ENCODE results near the gene DDR2. TPM values are rescaled to one million over a fixed set of nuclear protein-coding genes. Genes with fewer than 3 reads are reported as not detected.

The DDR2 gene
- total RNA-seq, 2 experiments from 2014 or later = 0.22 to 0.42 TPM

DNA sequence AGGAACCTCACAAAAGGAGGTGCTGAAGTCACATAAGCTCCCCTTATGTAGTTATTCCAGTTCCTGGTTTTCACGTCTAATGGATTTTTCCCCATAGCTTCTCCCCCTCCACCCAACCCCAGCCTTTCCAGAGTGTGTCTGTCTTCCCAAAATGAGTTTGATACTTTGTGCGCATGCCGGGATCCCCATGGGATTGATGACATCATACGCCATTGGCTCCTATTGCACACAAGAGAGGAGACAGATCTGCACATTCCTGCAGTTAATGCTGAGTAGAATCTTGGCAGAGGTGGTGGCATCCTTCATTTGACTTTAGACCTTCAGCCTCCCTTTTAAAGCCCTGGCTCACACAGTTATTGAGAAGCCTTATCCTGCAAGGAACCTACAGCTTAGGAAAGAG lies 71.4 kb downstream of the DDR2 start:
- ATAC-seq (ENCODE audit: poor library complexity) = no peak
- POLR2A ChIA-PET = no interaction called here
- intact Hi-C loops (cut with DNase I, micrococcal nuclease) = no loop called here

DNA sequence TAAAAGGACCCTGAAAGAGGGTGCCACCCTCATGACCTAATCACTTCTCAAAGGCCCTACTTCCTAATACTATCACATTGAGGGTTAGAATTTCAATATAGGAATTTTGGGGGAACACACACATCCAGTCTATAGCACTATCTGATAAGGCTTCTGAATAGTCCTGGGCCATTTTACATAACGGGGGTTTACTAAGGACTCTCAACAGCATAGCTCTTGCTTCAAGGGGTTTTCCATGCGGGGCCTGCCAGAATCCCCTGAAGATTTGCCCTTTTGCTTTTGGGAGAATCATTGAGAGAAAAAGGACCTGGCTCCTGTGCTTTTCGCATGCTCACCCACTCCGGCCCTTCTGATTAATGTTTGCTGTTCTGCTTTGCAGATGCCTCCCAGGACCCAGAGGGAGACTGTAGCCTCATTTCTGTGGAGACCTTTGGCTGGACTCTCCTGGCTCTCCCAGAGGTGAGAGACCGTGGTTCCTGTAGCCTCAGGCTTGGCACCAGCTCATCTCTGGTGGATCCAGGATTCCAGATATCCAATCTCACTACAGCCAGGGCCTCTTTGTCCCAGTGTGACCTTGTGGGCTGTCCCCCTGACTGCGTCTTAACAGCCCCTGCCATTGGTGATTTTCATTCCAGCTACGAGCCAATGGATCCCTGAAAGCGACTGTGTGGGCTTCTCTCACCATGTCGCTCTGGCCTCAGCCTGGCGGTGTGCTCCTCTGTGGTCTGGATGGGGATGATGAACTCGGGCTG lies 72.6 kb downstream of the DDR2 start:
- no peak overlapping the region for H3K27ac ChIP-seq (ENCODE audit: low read depth in 1 of 2, low read length in 2 of 2)
- CTCF ChIA-PET = no interaction called here
- POLR2A ChIA-PET = no interaction called here
- H3K4me3 ChIP-seq (ENCODE audit: low read length) = no peak overlapping the region
- Mint-ChIP-seq H3K27me3 (no peaks in the 10 kb centered on the region), H3K36me3 (ENCODE audit: low read depth) (no peaks in the 10 kb centered on the region), H3K27ac (no peak overlapping the region), H3K9me3 (no peaks in the 10 kb centered on the region), H3K4me3 (no peak overlapping the region), H3K4me1 (ENCODE audit: low read depth) (no peaks in the 10 kb centered on the region)
- TF ChIP-seq CTCF (IDR thresholded peaks at IDR 0.05) = no peak
- H3K4me1 ChIP-seq (ENCODE audit: insufficient read depth, low read length) = no peaks in the 10 kb centered on the region
- no peaks in the 10 kb centered on the region for H3K36me3 ChIP-seq (ENCODE audit: insufficient read depth, low read length)
- intact Hi-C loops (cut with DNase I, micrococcal nuclease) = no loop called here
- no peaks in the 10 kb centered on the region for H3K27me3 ChIP-seq (ENCODE audit: control insufficient read depth in 1 of 2, insufficient read depth in 2 of 2, low read length in 2 of 2)
- ATAC-seq (ENCODE audit: poor library complexity) (no peak), DNase-seq (no peak)
- H3K9me3 ChIP-seq (ENCODE audit: control insufficient read depth in 1 of 2, insufficient read depth in 1 of 2, low read length in 2 of 2) = no peaks in the 10 kb centered on the region

More for the DNA sequence above, 71.4 kb downstream of the DDR2 start:
- H3K4me1 Mint-ChIP-seq (ENCODE audit: low read depth) = no peaks in the 10 kb centered on the region
- Histone ChIP-seq H3K27ac (ENCODE audit: low read depth in 1 of 2, low read length in 2 of 2) (no peak overlapping the region), H3K4me3 (ENCODE audit: low read length) (no peak overlapping the region), H3K36me3 (ENCODE audit: insufficient read depth, low read length) (no peaks in the 10 kb centered on the region), H3K27me3 (ENCODE audit: control insufficient read depth in 1 of 2, insufficient read depth in 2 of 2, low read length in 2 of 2) (no peaks in the 10 kb centered on the region), H3K9me3 (ENCODE audit: control insufficient read depth in 1 of 2, insufficient read depth in 1 of 2, low read length in 2 of 2) (no peaks in the 10 kb centered on the region), H3K4me1 (ENCODE audit: insufficient read depth, low read length) (no peaks in the 10 kb centered on the region)
- no peak overlapping the region for H3K4me3 Mint-ChIP-seq
- no peaks in the 10 kb centered on the region for H3K36me3 Mint-ChIP-seq (ENCODE audit: low read depth)
- TF ChIP-seq CTCF (IDR thresholded peaks at IDR 0.05) = no peak
- no peaks in the 10 kb centered on the region for H3K9me3 Mint-ChIP-seq
- no peak for DNase-seq
- H3K27me3 Mint-ChIP-seq = no peaks in the 10 kb centered on the region
- no peak overlapping the region for H3K27ac Mint-ChIP-seq
- CTCF ChIA-PET = no interaction called here

GRCh38 chr1:162706003-162706402 lies 73.7 kb downstream of the DDR2 start:
- H3K36me3 ChIP-seq (ENCODE audit: insufficient read depth, low read length) = no peaks in the 10 kb centered on the region
- no peak for TF ChIP-seq CTCF (IDR thresholded peaks at IDR 0.05)
- no peak overlapping the region for H3K4me3 ChIP-seq (ENCODE audit: low read length)
- no peak overlapping the region for H3K4me3 Mint-ChIP-seq
- ATAC-seq (ENCODE audit: poor library complexity) (no peak), DNase-seq (no peak)
- ChIA-PET POLR2A (no interaction called here), CTCF (no interaction called here)
- H3K9me3 ChIP-seq (ENCODE audit: control insufficient read depth in 1 of 2, insufficient read depth in 1 of 2, low read length in 2 of 2) = no peaks in the 10 kb centered on the region
- H3K27me3 ChIP-seq (ENCODE audit: control insufficient read depth in 1 of 2, insufficient read depth in 2 of 2, low read length in 2 of 2) = no peaks in the 10 kb centered on the region
- intact Hi-C loops (cut with DNase I, micrococcal nuclease) = no loop called here
- H3K36me3 Mint-ChIP-seq (ENCODE audit: low read depth) = no peaks in the 10 kb centered on the region
- no peaks in the 10 kb centered on the region for H3K27me3 Mint-ChIP-seq
- no peaks in the 10 kb centered on the region for H3K9me3 Mint-ChIP-seq
- no peaks in the 10 kb centered on the region for H3K4me1 Mint-ChIP-seq (ENCODE audit: low read depth)
- no peak overlapping the region for H3K27ac ChIP-seq (ENCODE audit: low read depth in 1 of 2, low read length in 2 of 2)
- H3K4me1 ChIP-seq (ENCODE audit: insufficient read depth, low read length) = no peaks in the 10 kb centered on the region
- H3K27ac Mint-ChIP-seq = no peak overlapping the region

All from CD4-positive, alpha-beta T cell (primary cell).